Caki2 (cell line): ENCODE data around the gene KIAA1614. TPM values are rescaled to one million over a fixed set of nuclear protein-coding genes. Genes with fewer than 3 reads are reported as not detected.

Experiments used
- total RNA-seq: library from RNA; depleted of rRNA; stranded (reverse); fragments of >200 nt; shearing (Covaris generic); gene quantifications from 2 replicates; pipeline ENCODE4 v1.2.3, GENCODE V29; 2014; ENCODE audit warnings: low replicate concordance; rRNA removed

KIAA1614 gene
- total RNA-seq, 1 experiment from 2014 or later: 0.10 TPM

Other genes with a start within 250 kb of the KIAA1614 start
- gene STX6, start 110.0 kb downstream of the KIAA1614 start, total RNA-seq: 18.7 and 19.4 TPM in 2 replicates
- 6.1 and 13.3 TPM in 2 replicates for gene MR1, start 121.1 kb downstream of the KIAA1614 start, total RNA-seq
- gene IER5, start 175.8 kb downstream of the KIAA1614 start, total RNA-seq: 12.5 and 15.1 TPM in 2 replicates